CD4-positive, alpha-beta T cell treated with Interleukin-4 for 4 hours (primary cell): ENCODE results near the gene TEX19.
A peak's percentile ranks its signal among the peaks of the same experiment; 100 is the strongest.

Source experiments
- DNase-seq: peaks from one replicate; pipeline ENCODE4 v3.0.0-alpha.2; 2020

TEX19 gene

GRCh38 chr17:82358465-82359350 lies at the start of gene TEX19:
TSS of gene TEX19 (plus strand) at chr17:82359247. CDS start at chr17:82362151, 2,904 bp downstream.
- no peak for DNase-seq

GRCh38 chr17:82309656-82310570 lies 49.1 kb upstream of the TEX19 start:
- DNase-seq: no peak

- DNase-seq: no peak
Measured at GRCh38 chr17:82310877-82311276, 48.2 kb upstream of the TEX19 start.

GRCh38 chr17:82311971-82312370 lies 47.1 kb upstream of the TEX19 start:
- no peak for DNase-seq

- no peak for DNase-seq
Measured at GRCh38 chr17:82313195-82314011, 45.6 kb upstream of the TEX19 start.

- DNase-seq: no peak
Measured at GRCh38 chr17:82314012-82314726, 44.9 kb upstream of the TEX19 start.

GRCh38 chr17:82314727-82315605 lies 44.1 kb upstream of the TEX19 start:
- no peak for DNase-seq

- DNase-seq: peak; percentile 42
Measured at GRCh38 chr17:82315703-82316358, 43.2 kb upstream of the TEX19 start.

GRCh38 chr17:82316651-82317393 lies 42.2 kb upstream of the TEX19 start:
- peak; percentile 10 for DNase-seq

- DNase-seq: peak; percentile 69
Measured at GRCh38 chr17:82317394-82318168, 41.5 kb upstream of the TEX19 start, which contains the start of gene CD7. TSS of gene CD7 (minus strand) at chr17:82317608. CDS start at chr17:82317495, 113 bp downstream.

- no peak for DNase-seq
Measured at GRCh38 chr17:82318169-82318498, 40.9 kb upstream of the TEX19 start.

- DNase-seq: no peak
Measured at GRCh38 chr17:82318772-82319606, 40.1 kb upstream of the TEX19 start.

GRCh38 chr17:82319619-82320062 lies 39.4 kb upstream of the TEX19 start:
- no peak for DNase-seq

- no peak for DNase-seq
Measured at GRCh38 chr17:82320140-82320840, 38.8 kb upstream of the TEX19 start.

- DNase-seq: peak; percentile 89
Measured at GRCh38 chr17:82320956-82321927, 37.8 kb upstream of the TEX19 start.

GRCh38 chr17:82321947-82322466 lies 37.0 kb upstream of the TEX19 start:
- no peak for DNase-seq
